Measurements from ENCODE around the gene DDX23.
A peak's percentile ranks its signal among the peaks of the same experiment; 100 is the strongest.
"Not testable (repeated sequence)": the region's sequence is repeated elsewhere in the genome, so short reads cannot be mapped to it uniquely, and the experiment has no call there.

DDX23 gene

GRCh38 chr12:48861111-48861510 lies 9.1 kb upstream of the DDX23 start:
- no peak for DNase-seq

- DNase-seq, result not testable (repeated sequence)
Observed at GRCh38 chr12:48860236-48860635, 8.3 kb upstream of the DDX23 start.

DNA sequence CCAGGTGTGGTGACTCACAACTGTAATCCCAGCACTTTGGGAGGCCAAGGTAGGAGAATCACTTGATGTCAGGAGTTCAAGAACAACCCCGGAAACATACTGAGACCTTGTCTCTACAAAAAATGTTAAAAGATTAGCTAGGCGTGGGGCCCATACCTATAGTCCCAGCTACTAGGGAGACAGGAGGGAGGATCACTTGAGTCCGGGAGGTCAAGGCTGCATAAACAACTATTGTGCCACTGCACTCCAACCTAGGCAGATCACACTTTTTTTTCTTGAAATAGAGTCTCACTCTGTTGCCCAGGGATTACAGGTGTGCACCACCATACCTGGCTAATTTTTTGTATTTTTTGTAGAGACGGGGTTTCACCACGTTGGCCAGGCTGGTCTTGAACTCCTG lies 7.6 kb upstream of the DDX23 start:
- no peak for DNase-seq

DNA sequence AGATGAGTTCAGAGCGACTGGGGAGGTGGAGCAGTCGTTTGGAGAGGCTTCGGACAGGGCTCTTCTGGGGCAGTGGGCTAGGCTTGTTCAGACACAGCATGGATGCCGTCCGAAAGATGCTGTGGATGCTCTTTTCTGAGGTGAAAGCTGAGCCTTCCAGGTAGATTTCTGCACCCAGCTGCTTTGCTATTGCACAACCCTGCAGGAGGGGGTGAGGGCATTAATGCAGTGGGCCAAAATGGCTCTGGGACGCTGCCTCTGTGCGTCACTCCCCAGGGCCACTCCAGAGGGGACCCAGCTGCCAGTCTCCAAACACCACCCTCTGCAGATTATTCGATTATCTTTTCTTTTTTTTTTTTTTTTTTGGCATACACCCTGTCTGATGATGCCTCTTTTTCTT lies 6.1 kb upstream of the DDX23 start:
- DNase-seq, result no peak

- no peak for DNase-seq
Observed at GRCh38 chr12:48857278-48857994, 5.5 kb upstream of the DDX23 start.

GRCh38 chr12:48856379-48856778 lies 4.4 kb upstream of the DDX23 start:
- no peak for DNase-seq

GRCh38 chr12:48854932-48855331 lies 3.0 kb upstream of the DDX23 start:
- DNase-seq, result not testable (repeated sequence)

GRCh38 chr12:48854488-48854887 lies 2.5 kb upstream of the DDX23 start:
- DNase-seq, result no peak

DNA sequence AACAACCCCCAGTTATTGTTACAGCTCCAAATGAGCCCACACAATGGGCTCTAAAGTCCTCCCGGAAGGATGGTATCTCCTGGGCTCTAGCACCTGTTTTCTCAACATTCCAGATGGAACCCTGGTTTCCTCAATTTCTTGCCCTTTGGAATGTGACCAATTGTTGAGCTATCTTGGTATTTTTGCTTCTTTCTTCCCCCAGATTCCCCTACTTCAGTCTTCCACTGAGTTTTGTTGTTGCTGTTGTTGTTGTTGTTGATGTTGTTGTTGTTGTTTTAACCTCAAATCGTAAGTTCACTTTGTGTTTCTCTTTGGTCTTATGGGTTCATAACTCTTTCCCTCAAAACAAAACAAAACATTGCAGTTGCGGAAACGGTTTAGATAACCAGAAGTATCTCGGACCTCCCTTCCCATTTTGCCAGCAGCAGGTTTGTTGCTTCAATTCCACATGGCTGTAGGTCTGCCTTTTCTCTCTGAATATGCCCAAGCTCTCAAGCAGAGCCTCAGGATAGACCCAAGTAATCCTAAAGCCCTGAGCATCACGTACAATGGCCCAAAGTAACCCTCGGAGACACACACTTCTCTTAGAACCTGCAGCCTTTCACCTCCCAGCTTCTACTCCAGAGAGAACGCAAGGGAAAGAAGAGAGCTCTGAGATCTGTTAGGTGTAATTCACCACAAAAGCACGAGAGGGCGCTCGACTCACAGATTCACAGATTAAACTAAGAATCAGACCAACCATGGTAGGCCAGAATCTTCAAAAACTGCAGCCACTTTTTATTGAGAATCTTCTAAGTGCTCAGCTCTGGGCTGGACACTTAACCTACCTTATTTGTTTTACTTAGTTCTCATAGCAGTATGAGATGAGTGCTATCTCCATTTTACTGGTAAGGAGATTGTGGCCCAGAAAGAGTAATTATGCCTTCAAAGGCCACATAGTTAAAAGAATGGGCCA lies 1.0 kb upstream of the DDX23 start:
- peak; percentile 36 for DNase-seq

- not testable (repeated sequence) for DNase-seq
Observed at GRCh38 chr12:48842021-48842420, 9.9 kb downstream of the DDX23 start.

DNA sequence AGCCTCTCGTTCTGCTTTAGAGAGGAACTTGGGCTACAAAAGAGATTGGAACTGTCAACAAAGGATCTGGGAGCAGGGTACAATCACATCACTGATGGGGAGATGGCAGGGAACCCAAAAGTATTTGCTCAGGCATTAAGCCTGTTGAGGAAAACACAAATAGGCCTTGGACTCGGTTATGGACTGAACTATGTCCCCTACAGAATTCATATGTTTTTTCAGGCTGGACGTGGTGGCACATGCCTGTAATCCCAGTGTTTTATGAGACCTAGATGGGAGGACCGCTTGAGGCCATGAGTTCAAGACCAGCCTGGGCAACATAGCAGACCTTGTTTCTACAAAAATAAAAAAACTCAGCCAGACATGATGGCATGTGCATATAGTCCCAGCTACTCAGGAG lies 13.9 kb downstream of the DDX23 start:
- no peak for DNase-seq

DNA sequence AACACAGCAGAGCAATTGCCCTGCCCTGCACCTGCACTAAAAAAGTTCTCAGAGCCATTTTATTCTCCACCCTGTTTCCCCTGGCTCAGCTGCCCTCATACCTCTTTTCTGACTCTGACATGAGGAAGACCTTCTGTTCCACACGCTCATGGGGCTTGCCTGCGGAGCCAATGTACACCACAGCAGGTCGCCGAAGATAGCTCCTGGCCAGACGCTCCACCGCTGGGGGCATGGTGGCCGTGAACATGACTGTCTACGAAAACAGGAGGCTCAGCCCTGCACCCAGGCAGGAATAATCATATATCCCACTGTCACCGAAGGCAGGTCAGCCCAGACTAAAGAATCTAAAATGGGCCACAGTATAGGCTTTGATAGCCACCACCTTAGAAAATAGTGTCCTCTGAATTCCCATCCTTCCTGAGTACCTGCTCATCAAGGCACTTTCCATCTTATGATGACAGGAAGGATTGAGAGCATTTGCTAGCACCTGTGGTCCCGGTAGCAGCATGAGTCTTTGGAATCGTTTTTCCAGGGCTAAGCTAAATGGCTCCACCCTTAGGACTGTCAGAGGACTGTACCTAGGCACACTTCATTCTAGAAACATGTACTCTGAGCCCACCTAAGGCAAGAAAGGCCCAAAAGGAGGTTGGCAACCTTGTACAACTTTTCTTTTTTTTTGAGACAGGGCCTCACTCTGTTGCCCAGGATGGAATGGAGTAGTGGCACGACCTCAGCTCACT lies 19.5 kb downstream of the DDX23 start:
- no peak for DNase-seq

- no peak for DNase-seq
Observed at GRCh38 chr12:48831257-48831656, 20.7 kb downstream of the DDX23 start.

DNA sequence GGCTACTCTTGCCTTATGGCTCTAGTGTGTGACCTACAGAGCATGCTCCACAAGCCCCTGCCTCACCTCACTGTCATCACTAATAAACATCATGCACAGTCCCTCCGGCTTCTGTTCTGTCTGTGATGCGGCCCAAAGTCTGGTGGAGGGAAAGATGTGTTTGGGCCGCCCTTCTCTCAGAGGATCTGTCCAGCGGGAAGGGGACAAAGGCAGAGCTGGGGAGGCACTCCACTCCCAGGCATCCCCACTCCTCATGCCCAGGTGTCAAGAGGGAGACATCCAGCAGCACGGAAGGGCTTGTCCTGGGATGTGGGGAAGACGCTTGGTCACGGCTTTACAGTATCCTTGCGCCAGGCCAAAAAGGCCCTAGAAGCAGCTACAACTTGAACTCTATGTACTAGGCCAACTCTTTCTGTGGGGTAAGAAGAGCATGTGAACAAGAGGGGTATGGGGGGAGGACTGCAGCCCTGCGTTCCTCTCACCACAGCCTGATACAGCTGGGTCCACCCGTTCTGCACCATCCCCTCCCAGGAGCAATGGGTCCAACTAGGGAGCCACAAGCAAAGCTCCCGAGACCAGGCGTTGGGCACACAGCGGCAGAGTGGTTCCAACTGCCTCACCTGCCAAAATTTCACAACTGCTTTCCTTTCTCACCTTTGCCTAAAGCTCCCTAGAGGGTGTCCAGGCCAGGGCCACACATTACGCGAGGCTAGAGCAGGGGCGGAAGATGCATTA lies 23.0 kb downstream of the DDX23 start:
- DNase-seq, result no peak

- no peak for DNase-seq
Observed at GRCh38 chr12:48828293-48828692, 23.7 kb downstream of the DDX23 start.

DNA sequence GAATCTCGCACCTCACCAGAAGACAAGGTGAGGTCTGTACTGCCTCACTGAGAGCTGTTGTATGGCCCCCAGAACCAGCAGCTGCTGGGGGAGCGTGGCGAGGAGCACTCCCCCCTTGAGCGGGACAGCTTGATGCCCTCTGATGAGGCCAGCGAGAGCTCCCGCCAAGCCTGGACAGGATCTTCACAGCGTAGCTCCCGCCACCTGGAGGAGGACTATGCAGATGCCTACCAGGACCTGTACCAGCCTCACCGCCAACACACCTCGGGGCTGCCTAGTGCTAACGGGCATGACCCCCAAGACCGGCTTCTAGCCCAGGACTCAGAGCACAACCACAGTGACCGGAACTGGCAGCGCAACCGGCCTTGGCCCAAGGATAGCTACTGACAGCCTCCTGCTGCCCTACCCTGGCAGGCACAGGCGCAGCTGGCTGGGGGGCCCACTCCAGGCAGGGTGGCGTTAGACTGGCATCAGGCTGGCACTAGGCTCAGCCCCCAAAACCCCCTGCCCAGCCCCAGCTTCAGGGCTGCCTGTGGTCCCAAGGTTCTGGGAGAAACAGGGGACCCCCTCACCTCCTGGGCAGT lies 24.4 kb downstream of the DDX23 start:
- DNase-seq, result no peak

- DNase-seq, result no peak
Observed at GRCh38 chr12:48827026-48827425, 24.9 kb downstream of the DDX23 start.

DNA sequence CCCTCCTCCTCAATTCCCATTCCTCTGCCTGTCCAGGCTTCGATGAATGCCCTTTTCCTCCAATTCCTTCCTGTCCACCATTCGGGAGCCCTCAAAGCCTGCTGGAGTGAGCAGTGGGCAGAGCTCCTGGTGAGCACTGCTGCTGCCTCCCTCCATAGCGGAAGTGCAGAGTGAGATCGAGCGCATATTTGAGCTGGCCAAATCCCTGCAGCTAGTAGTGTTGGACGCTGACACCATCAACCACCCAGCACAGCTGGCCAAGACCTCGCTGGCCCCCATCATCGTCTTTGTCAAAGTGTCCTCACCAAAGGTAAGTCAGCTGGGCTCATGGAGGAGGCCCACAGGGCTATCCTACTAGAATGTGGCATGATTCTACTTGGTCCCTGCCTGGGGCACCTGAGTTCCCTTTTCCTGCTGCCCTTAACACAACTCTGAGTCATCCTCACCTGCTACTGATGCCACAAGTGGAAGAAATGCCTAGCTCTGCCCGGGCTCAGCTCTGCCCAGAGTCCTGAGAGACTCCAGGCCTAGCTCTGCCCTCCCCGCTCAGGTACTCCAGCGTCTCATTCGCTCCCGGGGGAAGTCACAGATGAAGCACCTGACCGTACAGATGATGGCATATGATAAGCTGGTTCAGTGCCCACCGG lies 25.6 kb downstream of the DDX23 start:
- DNase-seq, result no peak

- no peak for DNase-seq
Observed at GRCh38 chr12:48824905-48825304, 27.1 kb downstream of the DDX23 start.

GRCh38 chr12:48824112-48824511 lies 27.9 kb downstream of the DDX23 start:
- no peak for DNase-seq

DNA sequence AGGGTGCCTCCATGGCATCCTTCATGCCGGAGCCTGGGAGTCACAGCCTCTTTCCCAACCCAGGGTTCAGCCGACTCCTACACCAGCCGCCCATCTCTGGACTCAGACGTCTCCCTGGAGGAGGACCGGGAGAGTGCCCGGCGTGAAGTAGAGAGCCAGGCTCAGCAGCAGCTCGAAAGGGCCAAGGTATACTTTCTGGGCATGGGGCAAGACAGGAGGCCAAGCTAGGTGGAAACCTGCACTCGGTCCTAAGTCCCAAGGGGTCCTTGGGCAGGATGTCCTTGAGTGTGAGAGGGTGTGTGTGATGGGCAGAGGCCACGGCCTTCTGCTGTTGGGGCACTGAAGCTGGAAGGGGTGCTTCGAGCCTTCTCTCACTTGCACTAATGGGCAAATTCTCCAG lies 28.7 kb downstream of the DDX23 start:
- no peak for DNase-seq

DNA sequence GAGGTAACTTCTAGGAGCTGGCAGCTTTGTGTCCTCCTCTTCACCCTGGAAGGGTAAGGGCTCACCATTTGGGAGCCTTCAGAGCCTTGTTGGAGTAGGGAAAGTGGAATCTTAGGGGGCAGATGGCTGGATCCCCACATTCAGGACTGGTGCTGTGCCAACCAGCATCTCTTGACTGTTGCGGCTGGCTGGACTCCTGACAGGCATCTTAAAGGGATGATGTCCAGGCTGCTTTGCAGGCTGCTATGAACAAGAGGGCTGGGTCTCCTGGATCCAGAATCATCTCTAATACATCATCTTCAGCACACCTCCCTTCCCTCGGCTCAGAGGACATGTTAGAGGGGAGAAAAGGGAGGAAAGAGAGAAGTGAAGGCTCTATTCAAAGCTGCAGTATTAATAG lies 29.3 kb downstream of the DDX23 start:
- DNase-seq, result no peak
